GM12892 (cell line): Measurements from ENCODE around the gene TRIM59.

ENCODE experiments used
- POLR2A ChIP-seq: IDR thresholded peaks from 2 replicates; pipeline ENCODE4 v1.6.1; 2011; ENCODE audit warnings: low read depth, low read length, control low read depth
- POLR2AphosphoS5 ChIP-seq: IDR thresholded peaks from 2 replicates; pipeline ENCODE4 v1.6.1; 2011; ENCODE audit warnings: low read depth, low read length, control low read depth

- TF ChIP-seq POLR2A (no peak), POLR2AphosphoS5 (no peak)
Measured at GRCh38 chr3:160482796-160483195, 33.2 kb upstream of the TRIM59 start.
